Activated CD8-positive, alpha-beta memory T cell treated with anti-CD3 and anti-CD28 coated beads, Interleukin-2, amount 10 ng/mL, durations not matched to agents 7 days and 5 days (primary cell): ENCODE data around the gene NETO1. TPM values are rescaled to one million over a fixed set of nuclear protein-coding genes. Genes with fewer than 3 reads are reported as not detected.

Source experiments
- microRNA-seq: library from miRNA; unstranded; fragments of <30 nt; microRNA quantifications from one replicate; pipeline ENCODE4 v1.2.0, GENCODE V29; 2022
- total RNA-seq, 2 experiments: library from RNA; stranded (reverse); gene quantifications; one replicate each; pipeline ENCODE4 v1.2.3, GENCODE V29; 2021

Gene NETO1
- total RNA-seq, 2 experiments from 2014 or later = not detected

Small RNA genes within 50 kb of the gene (microRNA-seq; reads per million reads assigned to microRNA genes)
- not detected for gene MIR548AV
